Breast epithelium (tissue), 3 donors: ENCODE data around the gene SCPEP1.

Experiments
- CTCF ChIP-seq, 3 donors: fragments of 450-650 bp; IDR thresholded peaks; one replicate each; pipeline ENCODE4 v1.5.1; 2016 to 2017; ENCODE audit warnings: antibody characterized with exemption in 3 of 3, mild to moderate bottlenecking in 3 of 3, moderate library complexity in 3 of 3
- POLR2A ChIP-seq: fragments of 450-650 bp; IDR thresholded peaks from one replicate; pipeline ENCODE4 v1.6.1; 2016; ENCODE audit warnings: antibody characterized with exemption, mild to moderate bottlenecking, moderate library complexity
- POLR2AphosphoS5 ChIP-seq, 3 donors: sonication (generic); formaldehyde crosslinking; IDR thresholded peaks; one replicate each; pipeline ENCODE4 v1.6.1; 2017; ENCODE audit warnings: antibody characterized with exemption in 3 of 3

GRCh38 chr17:57016071-57016763 is 38.3 kb downstream of the SCPEP1 start:
- TF ChIP-seq CTCF (IDR thresholded peaks at IDR 0.05), result no peak
- TF ChIP-seq POLR2A, result no peak
- no peak for TF ChIP-seq POLR2AphosphoS5 (IDR thresholded peaks at IDR 0.05)
